Breast epithelium (tissue), 4 donors: Measurements from ENCODE around the gene AFMID. TPM values are rescaled to one million over a fixed set of nuclear protein-coding genes. Genes with fewer than 3 reads are reported as not detected.
"Not testable (repeated sequence)": the region's sequence is repeated elsewhere in the genome, so short reads cannot be mapped to it uniquely, and the experiment has no call there.

Experiments used
- DNase-seq, 2 donors: peaks; one replicate each; pipeline ENCODE4 v3.0.0-alpha.2; 2019; ENCODE audit warnings: low spot score in 2 of 2
- H3K27ac ChIP-seq, 2 donors: fragments of 200-600 bp; sonication (generic) in 1 of 2; one replicate each; pipeline ENCODE4 v1.5.1; 2016 to 2019; ENCODE audit warnings: mild to moderate bottlenecking in 1 of 2
- H3K27me3 ChIP-seq, 2 donors: fragments of 200-600 bp; sonication (generic) in 1 of 2; one replicate each; pipeline versions ENCODE4 v1.5.1 to v1.6.0; 2017 to 2019; ENCODE audit warnings: control low read depth in 1 of 2, mild to moderate bottlenecking in 1 of 2
- H3K36me3 ChIP-seq: fragments of 200-600 bp; one replicate; pipeline ENCODE4 v1.5.1; 2019
- H3K4me1 ChIP-seq, 2 donors: fragments of 200-600 bp; sonication (generic); one replicate each; pipeline ENCODE4 v1.5.1; 2016 to 2019; ENCODE audit warnings: control low read depth in 1 of 2
- H3K4me3 ChIP-seq, 3 donors: fragments of 200-600 bp; sonication (generic); 1 replicate in 2 of 3; 2 replicates in 1 of 3; pipeline ENCODE4 v1.5.1; 2016 to 2019; ENCODE audit warnings: mild to moderate bottlenecking in 3 of 3, moderate library complexity in 2 of 3
- H3K9me3 ChIP-seq, 2 donors: fragments of 200-600 bp; sonication (generic) in 1 of 2; one replicate each; pipeline ENCODE4 v1.5.1; 2016 to 2019; ENCODE audit warnings: control low read depth in 1 of 2
- POLR2A ChIP-seq: fragments of 450-650 bp; IDR thresholded peaks from one replicate; pipeline ENCODE4 v1.6.1; 2016; ENCODE audit warnings: antibody characterized with exemption, mild to moderate bottlenecking, moderate library complexity
- POLR2AphosphoS5 ChIP-seq, 3 donors: sonication (generic); formaldehyde crosslinking; IDR thresholded peaks; one replicate each; pipeline ENCODE4 v1.6.1; 2017; ENCODE audit warnings: antibody characterized with exemption in 3 of 3
- intact Hi-C: fragments of 100-400 bp; cut with DNase I; formaldehyde crosslinking; loops from one replicate; pipeline ENCODE4 v1.15.1; 2023; ENCODE audit warnings: low total_unique reads
- total RNA-seq, 3 donors: library from RNA; depleted of rRNA; stranded (reverse); fragments of >200 nt; gene quantifications; one replicate each; pipeline ENCODE4 v1.1.0, GENCODE V29; 2016
- TF ChIP-seq, protein P1 (sequence below), 3 donors: fragments of 450-650 bp; IDR thresholded peaks; one replicate each; pipeline ENCODE4 v1.5.1; 2016 to 2017; ENCODE audit warnings: antibody characterized with exemption in 3 of 3, mild to moderate bottlenecking in 3 of 3, moderate library complexity in 3 of 3

AFMID gene
- total RNA-seq, 3 donors from 2014 or later = 12.3 to 66.2 (median 65.2) TPM

DNA sequence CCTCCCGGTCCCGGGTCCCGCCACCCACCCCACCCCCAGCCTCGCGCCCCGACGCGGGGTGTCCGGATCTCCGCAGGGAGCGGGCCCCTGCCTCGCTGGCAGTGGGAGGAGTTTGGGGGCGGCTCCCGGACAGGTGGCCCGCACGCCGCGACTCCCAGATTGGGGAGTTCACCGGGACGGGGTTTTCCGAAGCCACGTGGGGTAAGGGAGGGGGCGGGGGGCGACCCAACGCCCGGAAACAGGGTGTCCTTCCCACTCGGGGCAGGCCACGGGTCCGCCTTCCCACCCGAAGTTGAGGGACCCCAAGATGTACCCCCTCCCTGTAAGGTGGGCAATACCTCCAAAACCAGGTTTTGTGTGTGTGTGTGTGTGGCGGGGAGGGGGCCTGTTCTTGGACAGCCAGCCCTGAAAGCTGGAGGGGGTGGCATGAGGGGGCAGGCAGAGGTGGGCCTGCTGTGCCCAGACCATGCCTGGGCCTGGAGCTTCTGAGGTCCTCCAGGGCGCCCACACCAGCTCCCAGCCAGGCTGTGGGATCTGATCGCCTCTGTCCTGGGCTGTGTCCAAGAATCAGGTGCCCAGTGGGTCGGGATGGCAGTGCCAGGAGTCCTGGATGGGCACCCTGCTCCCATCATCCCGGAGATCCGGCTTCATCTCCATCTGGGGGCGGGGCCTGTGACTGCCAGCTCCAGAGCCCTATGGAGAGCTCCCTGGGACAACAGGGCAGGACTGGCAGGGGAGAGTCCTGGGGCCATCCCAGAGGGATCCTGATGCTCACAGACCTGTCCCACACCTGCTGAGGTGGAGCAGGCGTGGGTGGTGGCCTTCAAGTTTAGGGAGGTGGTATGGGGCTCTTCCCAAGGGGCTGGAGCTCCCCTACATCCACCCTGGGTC lies 18.0 kb upstream of the AFMID start:
- peak overlapping the region; percentile 90 to 92 for H3K27ac ChIP-seq
- H3K4me1 ChIP-seq = peaks cover 0 to 11% of the 10 kb centered on the region in 2 donors
- no peaks in the 10 kb centered on the region for H3K36me3 ChIP-seq
- H3K4me3 ChIP-seq = peak overlapping the region; percentile 67 to 83 (median 82)
- TF ChIP-seq POLR2AphosphoS5 (IDR thresholded peaks at IDR 0.05) = no peak
- TF ChIP-seq POLR2A = no peak
- TF ChIP-seq, protein P1, sequence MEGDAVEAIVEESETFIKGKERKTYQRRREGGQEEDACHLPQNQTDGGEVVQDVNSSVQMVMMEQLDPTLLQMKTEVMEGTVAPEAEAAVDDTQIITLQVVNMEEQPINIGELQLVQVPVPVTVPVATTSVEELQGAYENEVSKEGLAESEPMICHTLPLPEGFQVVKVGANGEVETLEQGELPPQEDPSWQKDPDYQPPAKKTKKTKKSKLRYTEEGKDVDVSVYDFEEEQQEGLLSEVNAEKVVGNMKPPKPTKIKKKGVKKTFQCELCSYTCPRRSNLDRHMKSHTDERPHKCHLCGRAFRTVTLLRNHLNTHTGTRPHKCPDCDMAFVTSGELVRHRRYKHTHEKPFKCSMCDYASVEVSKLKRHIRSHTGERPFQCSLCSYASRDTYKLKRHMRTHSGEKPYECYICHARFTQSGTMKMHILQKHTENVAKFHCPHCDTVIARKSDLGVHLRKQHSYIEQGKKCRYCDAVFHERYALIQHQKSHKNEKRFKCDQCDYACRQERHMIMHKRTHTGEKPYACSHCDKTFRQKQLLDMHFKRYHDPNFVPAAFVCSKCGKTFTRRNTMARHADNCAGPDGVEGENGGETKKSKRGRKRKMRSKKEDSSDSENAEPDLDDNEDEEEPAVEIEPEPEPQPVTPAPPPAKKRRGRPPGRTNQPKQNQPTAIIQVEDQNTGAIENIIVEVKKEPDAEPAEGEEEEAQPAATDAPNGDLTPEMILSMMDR (IDR thresholded peaks at IDR 0.05) = no peak
- peak in 1 of 2 donors; percentile 82 for DNase-seq
- intact Hi-C loops = no loop called here
- H3K27me3 ChIP-seq = no peaks in the 10 kb centered on the region
- no peaks in the 10 kb centered on the region for H3K9me3 ChIP-seq

DNA sequence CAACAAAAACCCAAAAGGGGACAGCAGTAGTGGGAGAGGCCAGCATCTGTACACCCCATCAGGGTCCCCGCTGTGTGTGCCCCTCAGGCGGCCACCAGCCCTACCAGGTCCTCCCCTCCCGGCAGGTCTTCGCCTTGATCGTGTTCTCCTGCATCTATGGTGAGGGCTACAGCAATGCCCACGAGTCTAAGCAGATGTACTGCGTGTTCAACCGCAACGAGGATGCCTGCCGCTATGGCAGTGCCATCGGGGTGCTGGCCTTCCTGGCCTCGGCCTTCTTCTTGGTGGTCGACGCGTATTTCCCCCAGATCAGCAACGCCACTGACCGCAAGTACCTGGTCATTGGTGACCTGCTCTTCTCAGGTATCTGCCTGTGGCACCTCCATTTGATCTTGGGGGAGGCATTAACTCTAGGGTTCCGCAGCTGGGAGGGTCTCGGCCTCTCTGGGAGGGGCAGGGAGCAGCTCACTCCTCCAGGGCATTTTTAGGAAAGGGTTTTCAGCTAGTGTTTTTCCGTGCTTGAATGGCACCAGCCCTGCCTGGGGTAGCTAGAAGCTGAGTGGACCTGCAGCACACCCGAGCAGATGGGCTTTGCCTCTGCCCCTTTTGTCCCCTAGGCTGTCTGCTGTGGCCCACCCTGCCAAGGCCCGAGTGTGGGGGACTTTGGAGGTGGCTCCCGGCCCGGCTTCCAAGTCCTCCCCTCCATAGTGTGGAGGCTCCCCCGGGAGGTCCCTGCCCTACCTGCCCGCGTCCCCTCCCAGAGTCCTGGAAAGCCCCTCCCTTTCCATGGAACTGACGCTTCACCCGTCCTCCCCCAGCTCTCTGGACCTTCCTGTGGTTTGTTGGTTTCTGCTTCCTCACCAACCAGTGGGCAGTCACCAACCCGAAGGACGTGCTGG lies 16.2 kb upstream of the AFMID start:
- H3K36me3 ChIP-seq = no peaks in the 10 kb centered on the region
- H3K27ac ChIP-seq = no peak overlapping the region
- intact Hi-C loops = loop anchor here (10.0 kb wide), 1 partner anchor 56 kb away; no protein-coding TSS in a partner anchor
- H3K4me3 ChIP-seq = no peak overlapping the region
- H3K9me3 ChIP-seq = no peaks in the 10 kb centered on the region
- no peak for DNase-seq
- H3K4me1 ChIP-seq = peaks cover 5 to 21% of the 10 kb centered on the region in 2 donors
- TF ChIP-seq, protein P1 (IDR thresholded peaks at IDR 0.05) = no peak
- TF ChIP-seq POLR2A (no peak), POLR2AphosphoS5 (IDR thresholded peaks at IDR 0.05) (no peak)
- no peaks in the 10 kb centered on the region for H3K27me3 ChIP-seq

DNA sequence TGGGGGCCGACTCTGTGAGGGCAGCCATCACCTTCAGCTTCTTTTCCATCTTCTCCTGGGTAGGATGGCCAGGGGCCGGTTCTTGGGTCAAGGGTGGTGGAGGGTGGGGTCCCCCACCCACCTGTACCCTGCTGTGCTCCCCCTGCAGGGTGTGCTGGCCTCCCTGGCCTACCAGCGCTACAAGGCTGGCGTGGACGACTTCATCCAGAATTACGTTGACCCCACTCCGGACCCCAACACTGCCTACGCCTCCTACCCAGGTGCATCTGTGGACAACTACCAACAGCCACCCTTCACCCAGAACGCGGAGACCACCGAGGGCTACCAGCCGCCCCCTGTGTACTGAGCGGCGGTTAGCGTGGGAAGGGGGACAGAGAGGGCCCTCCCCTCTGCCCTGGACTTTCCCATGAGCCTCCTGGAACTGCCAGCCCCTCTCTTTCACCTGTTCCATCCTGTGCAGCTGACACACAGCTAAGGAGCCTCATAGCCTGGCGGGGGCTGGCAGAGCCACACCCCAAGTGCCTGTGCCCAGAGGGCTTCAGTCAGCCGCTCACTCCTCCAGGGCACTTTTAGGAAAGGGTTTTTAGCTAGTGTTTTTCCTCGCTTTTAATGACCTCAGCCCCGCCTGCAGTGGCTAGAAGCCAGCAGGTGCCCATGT lies 15.4 kb upstream of the AFMID start:
- Histone ChIP-seq H3K4me1 (peaks cover 5 to 21% of the 10 kb centered on the region in 2 donors), H3K27ac (peak overlapping the region; percentile 88 to 91)
- not testable (repeated sequence) for DNase-seq, H3K27me3 ChIP-seq, H3K36me3 ChIP-seq, H3K9me3 ChIP-seq, H3K4me3 ChIP-seq
- intact Hi-C loops = loop anchor here (10.0 kb wide), 1 partner anchor 57 kb away; no protein-coding TSS in a partner anchor

DNA sequence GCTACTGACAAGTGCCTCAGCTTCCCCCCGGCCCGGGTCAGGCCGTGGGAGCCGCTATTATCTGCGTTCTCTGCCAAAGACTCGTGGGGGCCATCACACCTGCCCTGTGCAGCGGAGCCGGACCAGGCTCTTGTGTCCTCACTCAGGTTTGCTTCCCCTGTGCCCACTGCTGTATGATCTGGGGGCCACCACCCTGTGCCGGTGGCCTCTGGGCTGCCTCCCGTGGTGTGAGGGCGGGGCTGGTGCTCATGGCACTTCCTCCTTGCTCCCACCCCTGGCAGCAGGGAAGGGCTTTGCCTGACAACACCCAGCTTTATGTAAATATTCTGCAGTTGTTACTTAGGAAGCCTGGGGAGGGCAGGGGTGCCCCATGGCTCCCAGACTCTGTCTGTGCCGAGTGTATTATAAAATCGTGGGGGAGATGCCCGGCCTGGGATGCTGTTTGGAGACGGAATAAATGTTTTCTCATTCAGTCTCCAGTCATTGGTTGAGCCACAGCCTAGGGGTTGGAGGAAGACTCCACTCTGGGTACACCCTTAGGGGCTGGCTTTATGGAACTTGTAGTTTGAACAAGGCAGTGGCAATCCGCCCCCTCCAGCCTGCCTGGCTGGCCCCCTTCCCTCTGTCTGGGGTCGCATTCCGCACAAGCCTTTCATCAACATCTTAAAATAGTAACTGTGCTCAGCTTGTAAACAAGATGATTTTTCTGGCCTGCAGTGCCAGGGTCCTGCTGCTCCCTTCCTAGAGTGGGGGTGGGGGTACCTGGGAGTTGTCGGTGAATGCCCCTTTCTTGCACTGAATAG lies 14.7 kb upstream of the AFMID start:
- Histone ChIP-seq H3K27ac (peak overlapping the region; percentile 88 to 91), H3K36me3 (no peaks in the 10 kb centered on the region), H3K4me3 (no peak overlapping the region), H3K27me3 (no peaks in the 10 kb centered on the region), H3K9me3 (no peaks in the 10 kb centered on the region), H3K4me1 (peaks cover 5 to 21% of the 10 kb centered on the region in 2 donors)
- intact Hi-C loops = loop anchor here (10.0 kb wide), 1 partner anchor 58 kb away; no protein-coding TSS in a partner anchor
- no peak for DNase-seq
- TF ChIP-seq POLR2A (no peak), POLR2AphosphoS5 (IDR thresholded peaks at IDR 0.05) (no peak)
- TF ChIP-seq, protein P1 (IDR thresholded peaks at IDR 0.05) = no peak
